ENCODE data around the gene VCL.
"Not testable (repeated sequence)": the region's sequence is repeated elsewhere in the genome, so short reads cannot be mapped to it uniquely, and the experiment has no call there.

Gene VCL

DNA sequence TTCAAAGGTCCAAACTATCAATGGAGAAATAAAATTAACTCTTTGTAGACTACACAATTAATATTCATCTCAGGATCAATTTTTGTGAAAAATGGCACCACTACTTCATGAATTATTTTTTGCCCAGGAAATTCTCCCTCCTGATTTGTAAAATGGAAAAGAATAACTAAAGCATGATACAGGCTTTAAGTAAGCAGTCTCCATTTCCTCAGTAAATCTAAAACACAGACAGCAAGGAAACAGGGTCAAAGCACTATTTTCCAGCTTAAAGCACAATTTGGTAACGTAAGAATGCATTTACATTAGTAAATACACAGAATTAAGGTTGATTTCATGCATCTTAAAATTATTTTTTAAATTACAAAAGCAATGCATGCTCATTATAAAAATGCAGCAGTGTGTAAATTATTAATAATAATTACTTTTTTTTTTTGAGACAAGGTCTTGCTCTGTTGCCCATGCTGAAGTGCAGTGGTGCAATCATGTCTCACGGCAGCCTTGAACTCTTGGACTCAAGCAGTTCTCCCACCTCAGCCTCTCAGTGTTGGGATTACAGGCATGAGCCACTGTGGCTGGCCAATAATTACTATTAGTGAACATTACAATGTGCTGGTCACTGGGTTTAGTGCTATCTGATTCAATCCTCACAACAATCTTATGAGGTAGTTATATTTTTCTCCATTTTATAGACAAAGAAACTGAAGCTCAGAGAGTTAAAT lies 26.1 kb upstream of the VCL start:
- DNase-seq (ENCODE audit: low read depth in 2 of 2): no peak

DNA sequence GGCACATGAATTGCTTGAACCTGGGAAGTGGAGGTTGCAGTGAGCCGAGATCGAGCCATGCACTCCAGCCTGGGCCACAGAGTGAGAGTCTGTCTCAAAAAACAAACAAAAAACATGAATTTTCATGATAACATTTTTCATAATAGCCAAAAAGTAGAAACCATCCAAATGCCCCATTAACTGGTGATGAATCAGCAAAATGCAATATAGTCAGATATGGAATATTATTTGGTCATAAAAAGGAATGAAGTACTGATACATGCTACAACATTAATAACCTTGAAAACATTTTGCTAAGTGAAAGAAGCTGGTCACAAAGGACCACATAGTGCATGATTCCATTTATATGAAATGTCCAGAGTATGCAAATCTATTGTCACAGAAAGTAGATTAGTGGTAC lies 24.5 kb upstream of the VCL start:
- DNase-seq (ENCODE audit: low read depth in 2 of 2): no peak

DNA sequence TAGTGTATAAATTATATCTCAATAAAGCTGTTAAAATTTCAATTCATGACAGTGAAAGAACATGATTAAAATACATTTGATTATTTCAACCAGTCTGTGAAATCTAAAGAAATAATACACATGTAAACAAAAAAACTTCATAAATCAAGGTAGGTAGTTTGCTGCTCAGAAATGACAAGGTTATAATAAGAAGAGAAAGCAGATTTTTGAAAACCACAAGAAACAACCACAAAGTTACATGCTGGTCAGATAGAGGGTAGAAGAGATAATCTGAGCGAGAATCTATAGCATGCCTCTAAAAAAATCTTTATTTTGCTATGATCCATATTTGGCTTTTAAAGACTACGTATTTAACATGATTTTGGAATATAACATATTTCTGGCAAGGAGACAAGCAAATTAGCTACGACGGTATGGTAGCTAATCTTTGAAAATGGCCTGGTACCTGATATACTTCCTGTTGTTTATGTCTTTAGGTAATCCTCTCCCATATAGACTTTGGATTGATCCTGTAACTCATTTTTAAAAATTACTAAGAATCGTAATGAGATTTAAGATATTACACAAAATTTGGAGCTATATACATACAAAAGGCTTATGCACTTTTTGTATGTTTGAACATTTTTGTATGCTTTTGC lies 23.5 kb upstream of the VCL start:
- DNase-seq (ENCODE audit: low read depth in 2 of 2): no peak

DNA sequence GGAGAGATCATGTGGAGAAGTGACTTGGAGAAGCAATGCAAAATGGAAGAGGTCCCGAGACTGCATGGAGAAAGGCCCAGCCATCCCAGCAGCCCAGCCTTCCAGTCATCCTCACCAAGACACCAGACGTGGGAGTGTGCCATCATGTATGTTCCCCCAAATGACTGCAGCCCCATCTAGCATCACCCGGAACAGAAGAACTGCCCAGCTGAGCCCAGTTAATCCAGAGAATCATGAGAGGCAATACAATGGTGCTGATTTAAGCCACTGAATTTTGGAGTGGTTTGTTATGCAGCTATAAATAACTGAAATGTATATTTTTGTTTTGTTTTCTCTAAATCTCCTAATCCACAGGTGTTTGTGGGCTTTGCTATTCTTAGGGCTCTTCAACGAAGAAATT lies 22.5 kb upstream of the VCL start:
- DNase-seq (ENCODE audit: low read depth in 2 of 2): no peak

DNA sequence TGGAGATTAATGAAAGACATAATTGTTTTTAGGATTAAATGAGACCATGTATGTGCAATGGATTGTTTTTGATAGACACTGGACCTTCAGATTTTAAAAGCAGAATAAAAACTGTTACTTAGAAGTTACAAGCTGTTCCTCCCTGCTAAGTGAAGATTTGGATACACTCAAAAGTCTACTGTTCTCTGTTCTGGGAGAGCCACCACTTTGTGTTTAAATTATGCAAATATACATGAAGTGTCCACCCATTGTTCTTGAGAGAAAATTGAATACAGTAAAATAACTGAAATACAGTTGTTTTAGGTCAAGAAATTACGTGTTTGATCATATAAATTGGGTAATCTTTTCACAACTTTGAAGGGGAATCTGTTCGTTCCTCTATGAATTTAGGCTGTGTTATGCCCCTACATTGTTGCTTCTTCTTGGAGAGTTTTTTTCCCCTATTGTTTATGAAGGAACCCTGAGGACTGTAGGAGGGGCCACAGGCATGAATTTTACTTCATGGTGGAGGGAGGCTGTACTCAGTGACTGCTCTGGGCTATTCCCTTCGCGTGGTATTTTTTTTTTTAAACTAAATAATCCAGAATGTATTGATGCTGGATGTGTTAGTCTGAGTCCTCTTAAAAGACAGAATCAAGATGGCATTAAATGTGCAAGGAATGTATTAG lies 18.6 kb upstream of the VCL start:
- DNase-seq (ENCODE audit: low read depth in 2 of 2): no peak

DNA sequence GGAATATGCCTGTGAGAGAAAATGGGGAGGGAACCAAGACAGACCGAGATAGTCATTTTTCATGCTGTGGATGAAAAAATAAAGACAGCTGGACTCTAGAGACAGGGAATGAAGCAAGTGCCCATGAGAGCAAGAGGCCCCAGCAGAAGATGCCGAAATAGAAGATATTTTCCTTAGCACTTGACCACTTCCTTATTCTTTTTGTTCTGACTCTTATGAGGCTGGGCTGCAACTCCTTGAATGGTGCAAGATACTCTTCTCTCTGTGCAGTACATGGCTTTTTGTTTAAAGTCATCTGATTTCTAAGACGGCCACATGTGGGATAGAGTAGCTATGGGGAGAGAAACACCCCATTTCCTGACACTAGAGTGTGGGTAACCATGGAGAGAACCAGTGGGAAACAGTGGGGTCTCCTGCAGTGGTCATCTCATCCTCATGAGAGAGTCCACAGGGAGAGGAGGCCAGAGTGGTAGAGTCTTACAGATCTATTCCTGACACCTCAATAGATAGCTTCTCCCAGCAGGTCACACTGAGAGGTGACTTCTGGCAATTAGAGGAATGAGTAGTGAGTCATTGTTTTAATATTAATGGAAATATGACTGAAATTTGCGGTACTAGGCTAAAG lies 18.0 kb upstream of the VCL start:
- DNase-seq (ENCODE audit: low read depth in 2 of 2): no peak

DNA sequence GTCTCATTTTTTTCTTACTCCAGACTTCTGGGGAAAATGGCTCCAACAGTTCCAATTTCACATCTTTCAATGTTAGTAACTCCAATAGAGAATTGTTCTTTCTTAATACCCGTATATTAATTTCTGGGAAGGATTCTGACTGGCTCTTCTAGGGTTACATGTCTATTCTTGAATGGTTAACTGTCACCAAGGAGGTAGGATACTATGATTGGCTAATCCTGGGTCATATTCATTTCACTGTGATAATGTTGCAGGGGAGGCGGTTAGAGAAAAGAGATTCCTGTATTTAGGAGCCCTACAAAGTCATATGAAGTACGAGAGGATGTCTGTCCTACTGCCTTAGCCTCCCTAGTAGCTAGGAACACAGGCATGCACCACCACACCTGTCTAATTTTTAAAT lies 16.1 kb upstream of the VCL start:
- DNase-seq (ENCODE audit: low read depth in 2 of 2): no peak

DNA sequence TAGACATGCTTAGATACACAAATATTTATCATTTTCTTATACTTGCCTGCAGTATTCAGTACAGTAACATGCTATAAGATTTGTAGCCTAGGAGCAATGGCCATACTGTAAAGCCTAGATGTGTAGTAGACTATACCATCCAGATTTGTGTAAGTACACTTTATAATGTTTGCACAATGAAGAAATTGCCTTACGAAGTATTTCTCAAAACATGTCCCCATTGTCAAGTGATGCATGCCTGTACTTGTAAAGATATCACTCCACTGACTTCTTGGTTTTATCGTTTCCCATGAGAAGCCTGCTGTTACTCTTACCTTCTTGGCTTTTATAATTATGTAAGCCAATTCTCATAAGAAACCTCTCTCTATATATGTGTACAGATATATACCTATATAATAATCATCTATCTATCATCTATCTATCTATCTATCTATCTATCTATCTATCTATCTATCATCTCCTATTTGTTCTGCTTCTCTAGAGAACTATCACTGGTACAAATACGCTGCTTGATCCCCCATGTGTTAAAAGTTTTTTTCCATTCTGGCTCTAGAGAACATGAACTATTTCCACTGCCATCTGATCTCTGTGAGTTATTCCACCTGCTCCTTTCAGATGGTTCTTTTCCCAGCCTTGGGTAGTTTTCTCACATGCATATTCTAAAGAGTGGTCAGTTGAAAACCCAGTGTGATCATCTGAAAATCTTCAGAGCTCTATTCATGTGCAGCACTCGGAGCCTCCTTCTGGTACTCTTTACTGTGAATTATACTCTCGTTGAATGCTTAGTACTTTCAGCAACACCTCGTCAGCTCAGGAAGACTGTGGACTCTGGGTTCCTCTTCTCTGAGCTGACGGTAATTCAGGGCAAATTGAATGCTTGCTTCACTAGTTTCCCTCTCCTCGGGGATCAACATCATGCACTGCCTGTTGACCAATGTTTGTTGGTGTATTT lies 14.5 kb upstream of the VCL start:
- no peak for DNase-seq (ENCODE audit: low read depth in 2 of 2)

DNA sequence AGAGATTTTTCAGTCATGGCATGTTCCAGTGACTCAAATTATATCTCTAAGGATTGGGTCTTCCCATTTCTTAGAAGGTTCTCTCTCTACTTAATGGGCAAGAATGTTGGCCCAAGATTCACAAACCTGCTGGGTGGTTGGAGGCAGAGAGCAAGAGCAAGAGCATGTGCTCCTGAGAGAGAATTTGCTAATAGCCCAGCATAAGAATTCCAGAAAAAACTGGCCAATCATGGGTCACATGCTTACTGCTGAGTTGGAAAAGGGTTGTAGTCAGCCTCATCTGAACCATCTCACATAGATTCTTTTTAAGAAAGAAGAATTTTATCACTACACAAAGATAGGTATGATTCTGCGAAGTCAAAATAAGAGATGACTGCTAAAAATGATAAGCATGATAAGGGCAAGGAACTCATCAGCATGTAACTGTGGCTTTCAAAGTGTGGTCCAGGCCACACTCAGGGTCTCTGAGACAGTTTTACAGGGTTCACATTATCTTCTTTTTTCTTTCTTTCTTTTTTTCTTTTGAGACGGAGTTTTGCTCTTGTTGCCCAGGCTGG lies 8.2 kb upstream of the VCL start:
- DNase-seq (ENCODE audit: low read depth in 2 of 2): no peak

DNA sequence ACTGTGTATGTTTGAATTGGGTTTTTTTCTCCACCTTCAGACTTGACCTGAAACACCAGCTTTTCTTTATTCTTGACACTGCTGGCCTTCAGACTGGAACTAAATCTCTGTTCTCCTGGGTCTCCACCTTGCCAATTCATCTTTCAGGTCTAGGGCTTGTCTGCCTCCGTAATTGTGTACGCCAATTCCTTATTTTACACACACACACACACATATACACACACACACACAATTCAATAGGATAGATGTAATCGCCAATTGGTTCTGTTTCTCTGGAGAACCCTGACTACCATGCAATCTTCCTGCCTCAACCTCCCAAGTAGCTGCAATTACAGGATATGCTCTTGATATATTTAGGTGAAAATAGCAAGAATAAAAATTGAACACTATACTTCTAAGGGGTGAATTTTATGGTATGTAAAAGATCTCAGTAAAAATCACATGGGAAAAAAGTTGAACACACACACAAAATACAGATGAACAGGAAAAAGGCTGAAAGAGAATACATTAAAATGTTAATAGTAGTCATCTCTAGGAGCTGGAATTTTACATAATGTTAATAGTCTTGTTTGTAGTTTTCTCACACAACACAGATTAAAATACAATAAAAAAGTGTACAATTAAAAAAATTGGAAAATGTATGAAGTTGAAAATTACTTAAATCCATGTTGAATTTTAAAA lies 6.6 kb upstream of the VCL start:
- DNase-seq (ENCODE audit: low read depth in 2 of 2): no peak

DNA sequence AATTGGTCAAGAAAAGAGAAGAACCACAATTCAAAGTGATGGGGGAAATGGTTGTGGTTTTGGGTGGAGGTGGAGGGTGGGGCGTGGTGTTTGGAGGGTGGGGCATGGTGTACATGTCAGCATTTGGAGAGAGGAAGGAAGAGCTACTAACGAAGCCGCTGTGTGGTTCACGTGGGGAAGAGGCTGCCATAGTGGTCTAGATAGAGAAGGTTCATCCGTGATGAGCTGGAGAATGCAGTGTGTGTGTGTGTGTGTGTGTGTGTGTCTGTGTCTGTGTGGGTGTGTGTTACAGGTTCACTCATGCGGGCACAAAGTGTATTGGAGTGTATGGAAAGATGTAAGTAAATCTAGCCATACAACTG lies 6.1 kb upstream of the VCL start:
- DNase-seq (ENCODE audit: low read depth in 2 of 2): peak; percentile 40 to 58

DNA sequence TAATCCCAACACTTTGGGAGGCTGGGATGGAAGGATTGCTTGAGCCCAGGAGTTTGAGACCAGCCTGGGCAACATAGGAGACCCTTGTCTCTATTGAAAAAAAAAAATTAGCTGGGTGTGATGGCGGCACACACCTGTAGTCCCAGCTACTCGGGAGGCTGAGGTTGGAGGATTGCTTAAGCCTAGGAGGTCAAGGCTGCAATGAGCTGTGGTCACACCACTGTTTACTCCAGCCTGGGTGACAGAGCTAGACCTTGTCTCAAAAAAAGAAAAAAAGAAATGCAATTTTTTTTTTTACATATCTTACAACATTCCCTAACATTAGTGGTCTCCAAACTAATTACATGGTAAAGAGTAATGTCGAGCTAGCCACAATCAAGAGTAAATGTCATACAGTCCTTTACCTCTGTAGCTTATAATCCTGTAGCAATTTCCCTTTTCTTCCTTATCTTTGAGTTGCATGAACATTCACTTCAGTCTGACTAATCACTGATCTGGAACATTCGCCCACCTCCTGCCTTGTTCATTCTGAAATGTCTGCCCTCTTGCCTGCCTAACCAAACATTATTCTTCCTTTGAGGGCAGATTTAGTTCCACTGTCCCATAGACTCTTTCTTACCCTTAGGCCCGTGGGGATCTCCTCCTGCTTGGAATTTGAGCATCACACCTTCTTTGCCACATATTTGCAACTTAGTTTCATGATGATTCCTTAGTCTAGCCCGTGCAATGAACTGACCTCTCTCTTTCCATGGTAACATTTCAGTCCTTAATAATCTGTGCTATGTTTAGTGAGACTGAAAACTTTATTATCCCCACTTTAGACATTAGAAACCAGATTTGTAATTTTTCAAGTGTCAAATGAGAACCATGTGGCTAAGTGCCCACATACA lies 4.8 kb upstream of the VCL start:
- peak in 1 of 2 donors; percentile 24 for DNase-seq (ENCODE audit: low read depth in 2 of 2)

DNA sequence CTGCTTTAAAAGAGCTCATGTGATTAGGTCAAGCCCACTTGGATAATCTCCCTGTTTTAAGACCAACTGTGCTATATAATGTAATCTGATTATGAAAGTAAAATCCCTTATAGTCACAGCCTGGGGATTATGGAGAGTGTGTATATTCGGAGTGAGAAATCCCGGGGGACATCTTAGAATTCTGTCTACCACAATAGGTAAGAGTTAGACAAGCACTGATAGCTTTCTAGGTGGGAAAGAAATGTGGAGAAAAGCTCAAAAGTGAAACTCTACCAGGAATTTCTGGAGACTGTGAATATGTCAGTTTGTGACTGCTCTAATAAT lies 2.9 kb upstream of the VCL start:
- no peak for DNase-seq (ENCODE audit: low read depth in 2 of 2)

DNA sequence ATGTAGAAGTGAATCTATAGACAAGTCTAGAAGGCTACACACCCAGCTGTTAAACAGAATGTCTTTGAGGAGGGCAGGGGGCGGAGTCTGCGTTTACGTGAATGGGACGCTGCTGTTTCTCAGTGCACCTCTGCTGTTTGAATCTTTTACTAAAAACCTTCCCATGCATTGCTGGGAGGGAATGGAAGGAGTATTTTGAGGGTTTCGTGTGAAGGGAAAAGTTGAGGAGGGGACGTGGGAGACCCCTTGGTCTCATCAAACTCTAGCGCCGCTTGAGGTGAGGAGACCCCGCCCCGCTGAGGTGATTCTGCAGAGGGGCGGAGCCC lies 492 bp upstream of the VCL start:
- DNase-seq (ENCODE audit: low read depth in 2 of 2): no peak

DNA sequence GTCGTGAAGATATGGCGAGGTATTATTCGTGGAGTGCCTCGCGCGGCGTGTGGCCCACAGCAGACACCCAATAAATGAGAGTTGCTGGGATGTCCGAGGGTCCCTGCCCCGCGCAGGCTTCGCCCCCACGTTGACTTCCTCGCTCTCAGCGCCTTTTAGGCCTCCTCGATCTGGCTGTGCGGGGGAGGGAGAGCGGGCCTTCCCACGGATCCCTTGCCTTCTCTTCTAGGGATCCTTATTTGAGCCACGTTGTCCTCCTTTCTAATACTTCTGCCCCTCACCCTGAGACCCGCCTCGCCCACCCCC lies 660 bp downstream of the VCL start:
- DNase-seq (ENCODE audit: low read depth in 2 of 2): no peak

DNA sequence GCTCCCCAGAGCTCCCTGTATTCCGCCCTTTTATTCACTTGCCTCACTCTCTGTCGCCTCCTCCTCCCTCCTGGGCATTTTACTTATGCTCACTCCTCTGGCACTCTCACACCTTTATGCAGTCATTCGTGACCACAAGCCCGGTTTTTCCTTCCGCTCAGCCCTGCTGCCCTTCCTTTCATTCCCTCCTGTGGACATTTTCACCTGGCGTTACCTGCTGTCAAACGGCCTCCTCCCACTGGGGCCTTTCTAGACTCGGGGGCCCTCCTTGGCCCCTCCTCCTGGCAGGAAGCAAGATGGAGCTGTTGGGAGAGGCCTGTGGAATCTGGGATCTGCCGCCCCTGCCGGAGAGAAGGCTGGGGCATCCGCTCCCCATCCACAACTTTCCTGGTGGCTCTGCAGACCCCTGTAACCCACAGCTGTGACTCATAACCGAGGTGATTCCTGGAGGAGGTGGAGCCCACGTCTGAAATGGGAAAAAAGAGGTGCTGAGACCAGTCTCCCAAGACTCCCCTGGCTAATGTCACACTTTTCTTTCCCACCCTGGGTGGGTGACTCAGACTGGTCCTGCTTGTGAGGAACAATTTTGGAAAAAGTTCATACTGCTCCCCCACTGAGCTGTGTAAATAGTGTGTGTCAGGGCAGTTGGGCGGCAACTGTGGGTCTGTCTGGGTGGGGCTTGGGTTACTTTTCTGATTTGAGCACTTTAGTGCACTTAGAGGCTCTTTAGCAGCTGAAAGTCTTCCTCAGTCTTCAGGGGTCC lies 1.2 kb downstream of the VCL start:
- DNase-seq (ENCODE audit: low read depth in 2 of 2): no peak

DNA sequence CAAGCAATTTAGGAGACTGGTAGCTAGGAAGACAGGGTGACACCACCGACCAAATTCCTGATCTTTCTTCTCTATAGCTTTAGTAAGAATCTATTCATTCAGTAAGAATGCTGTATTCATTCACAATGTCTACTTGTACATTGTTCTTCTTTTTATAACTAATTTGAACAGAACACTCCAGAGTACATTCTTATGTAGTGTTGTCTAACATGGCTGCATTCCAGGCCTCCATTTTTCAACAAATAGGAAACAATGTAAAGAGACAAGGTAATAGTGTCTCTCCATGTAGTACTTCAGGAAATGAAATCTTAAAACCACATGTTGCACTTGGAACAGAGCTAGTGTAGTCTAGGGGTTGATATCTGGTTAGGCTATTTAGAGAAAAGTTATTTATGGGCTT lies 1.8 kb downstream of the VCL start:
- no peak for DNase-seq (ENCODE audit: low read depth in 2 of 2)

DNA sequence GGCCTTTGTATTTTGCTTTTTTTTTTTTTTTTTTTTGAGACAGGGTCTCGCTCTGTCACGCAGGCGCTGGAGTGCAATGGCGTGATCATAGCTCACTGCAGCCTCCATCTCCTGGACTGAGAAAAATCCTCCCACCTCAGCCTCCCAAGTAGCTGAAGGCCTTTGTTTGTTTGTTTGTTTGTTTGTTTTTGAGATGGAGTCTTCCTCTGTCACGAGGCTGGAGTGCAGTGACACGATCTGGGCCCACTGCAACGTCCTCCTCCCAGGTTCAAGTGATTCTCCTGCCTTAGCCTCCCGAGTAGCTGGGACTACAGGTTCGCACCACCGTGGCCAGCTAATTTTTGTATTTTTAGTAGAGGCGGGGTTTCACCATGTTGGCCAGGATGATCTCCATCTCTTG lies 2.3 kb downstream of the VCL start:
- DNase-seq (ENCODE audit: low read depth in 2 of 2): not testable (repeated sequence)

DNA sequence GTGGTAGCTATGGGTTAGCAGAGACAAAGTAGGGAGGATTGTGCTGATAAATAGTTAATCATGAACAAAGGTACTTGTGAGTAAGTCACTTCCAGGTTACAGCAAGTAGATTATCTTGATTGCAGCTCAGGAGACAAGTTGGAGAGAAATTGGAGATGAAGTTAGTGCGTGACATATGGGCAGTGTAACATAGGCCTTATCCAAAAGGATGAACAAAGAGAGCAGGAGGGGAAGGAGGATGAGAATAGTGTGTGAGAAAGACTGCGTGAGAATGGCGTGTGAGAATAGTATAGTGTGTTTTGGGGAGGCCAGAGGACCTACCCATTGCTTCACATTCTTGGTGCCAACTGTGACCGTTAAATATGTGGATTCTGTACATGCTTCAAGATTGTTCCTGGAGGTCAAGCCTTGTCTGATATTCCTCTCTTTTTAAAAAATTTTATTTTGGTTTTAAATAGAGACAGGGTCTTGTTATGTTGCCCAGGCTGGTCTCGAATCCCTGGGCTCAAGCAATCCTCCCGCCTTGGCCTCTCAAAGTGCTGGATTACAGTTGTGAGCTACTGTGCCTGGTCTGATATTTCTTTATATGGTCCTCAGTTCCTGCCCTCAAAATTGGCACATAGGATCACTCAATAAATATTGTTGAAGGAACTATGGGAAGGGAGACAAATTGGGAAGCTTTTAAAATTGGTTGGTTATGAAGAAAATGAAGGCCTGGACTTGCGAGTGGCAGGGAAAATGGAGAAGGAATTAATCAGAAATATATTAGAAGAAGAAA lies 3.2 kb downstream of the VCL start:
- no peak for DNase-seq (ENCODE audit: low read depth in 2 of 2)
